GM18868 (cell line): ENCODE data around the gene MED13L.

Experiments used
- ATAC-seq: cut with Tn5 transposase; IDR thresholded peaks from one replicate; pipeline ENCODE4 v1.9.1; 2021; ENCODE audit warnings: mild to moderate bottlenecking, moderate library complexity; ENCODE audit not compliant: unreplicated experiment

Gene MED13L

DNA sequence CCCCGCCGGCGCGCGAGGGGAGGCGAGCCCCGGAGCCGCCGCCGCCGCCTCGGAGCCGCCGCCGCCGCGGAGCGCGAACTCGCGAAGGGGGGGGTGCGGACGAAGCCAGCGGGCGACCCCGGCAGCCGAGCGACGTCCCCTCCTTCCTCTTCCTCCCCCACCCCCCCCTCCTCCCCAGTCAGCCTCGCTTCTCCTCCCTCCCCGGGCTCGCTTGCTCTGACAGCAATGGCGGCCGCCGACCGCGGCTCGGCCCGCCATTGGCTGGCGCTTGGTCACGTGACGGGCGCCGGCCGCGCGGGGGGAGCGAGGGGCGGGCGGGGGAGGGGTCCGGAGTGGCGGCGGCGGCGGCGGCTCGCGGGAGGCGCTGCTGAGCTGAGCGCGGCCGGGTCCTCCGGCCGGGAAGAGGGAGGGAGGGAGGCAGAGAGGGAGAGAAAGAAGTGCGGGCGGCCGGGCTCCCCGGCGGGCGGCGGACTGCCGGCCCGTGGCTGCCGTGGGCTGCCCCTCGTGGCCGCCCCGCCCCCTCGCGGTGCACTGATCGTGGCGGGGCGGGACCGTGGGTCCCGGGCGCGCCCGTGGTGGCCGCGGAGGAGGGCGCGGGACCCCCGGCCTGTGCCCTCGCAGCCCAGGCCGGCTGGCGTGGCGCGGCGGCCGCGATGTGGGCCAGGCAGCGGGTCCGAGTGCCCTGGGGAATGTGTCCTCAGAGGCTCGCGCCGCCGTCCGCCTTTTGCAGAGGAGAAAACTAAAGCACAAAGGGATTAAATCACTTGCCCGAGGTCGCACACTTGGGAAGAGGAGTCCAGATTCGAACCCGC is at the start of gene MED13L:
Gene MED13L, minus strand, starts transcription at position 227 of the 812 bp plus-strand sequence. CDS start 562 bp downstream, outside the sequence.
- peak; percentile 86 for ATAC-seq

DNA sequence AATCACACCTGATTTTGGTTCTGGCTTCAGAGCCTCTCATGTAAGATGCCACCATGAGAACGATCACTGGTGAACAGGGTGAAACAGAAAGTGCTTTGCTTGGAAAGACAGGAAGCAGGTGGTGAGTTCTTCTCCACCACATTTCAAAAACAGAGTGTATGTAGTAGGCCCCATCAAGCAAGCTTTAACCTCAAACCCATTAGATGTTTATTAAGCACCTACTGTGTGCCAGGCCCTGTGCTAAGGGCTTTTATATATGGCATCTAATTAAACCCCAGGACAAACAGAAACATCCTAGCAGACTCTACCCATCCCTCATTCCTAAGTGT is 47.8 kb upstream of the MED13L start:
- peak; percentile 70 for ATAC-seq

DNA sequence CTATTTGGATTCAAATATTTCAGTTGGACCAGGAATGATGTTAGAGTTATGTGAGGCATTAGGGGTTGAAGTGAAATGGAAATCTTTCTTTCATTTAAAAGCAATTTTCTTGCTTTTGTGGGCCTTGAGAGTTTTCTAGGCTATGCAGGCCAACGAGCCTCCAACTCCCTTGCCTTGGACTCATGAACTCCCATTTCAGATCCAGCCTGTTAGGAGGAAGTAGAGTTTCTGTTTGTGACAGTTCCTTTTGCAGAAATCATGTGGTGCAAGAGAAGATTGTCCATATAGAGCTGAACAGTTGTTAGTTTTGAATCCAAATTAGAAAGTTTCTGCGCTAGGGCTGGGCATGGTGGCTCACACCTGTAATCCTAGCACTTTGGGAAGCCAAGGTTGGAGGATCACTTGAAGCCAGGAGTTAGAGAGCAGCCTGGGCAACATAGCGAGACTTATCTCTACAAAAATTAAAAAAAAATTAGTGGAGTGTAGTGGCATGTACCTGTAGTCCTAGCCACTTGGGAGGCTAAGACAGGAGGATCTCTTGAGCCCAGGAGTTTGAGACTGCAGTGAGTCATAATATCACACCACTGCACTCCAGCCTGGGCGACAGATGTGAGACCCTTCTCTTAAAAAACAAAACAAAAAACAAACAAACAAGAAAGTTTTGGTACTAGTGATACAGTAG is 47.3 kb upstream of the MED13L start:
- no peak for ATAC-seq

- no peak for ATAC-seq
These were observed 46.2 kb upstream of the MED13L start for GRCh38 chr12:116323406-116324386.

- no peak for ATAC-seq
These were observed 44.4 kb upstream of the MED13L start for GRCh38 chr12:116321913-116322312.

- no peak for ATAC-seq
These were observed 43.3 kb upstream of the MED13L start for GRCh38 chr12:116320791-116321217.

GRCh38 chr12:116319898-116320621 is 42.6 kb upstream of the MED13L start:
- ATAC-seq = no peak

- no peak for ATAC-seq
These were observed 41.9 kb upstream of the MED13L start for GRCh38 chr12:116319233-116319897.

GRCh38 chr12:116318576-116319232 is 41.2 kb upstream of the MED13L start:
- no peak for ATAC-seq

DNA sequence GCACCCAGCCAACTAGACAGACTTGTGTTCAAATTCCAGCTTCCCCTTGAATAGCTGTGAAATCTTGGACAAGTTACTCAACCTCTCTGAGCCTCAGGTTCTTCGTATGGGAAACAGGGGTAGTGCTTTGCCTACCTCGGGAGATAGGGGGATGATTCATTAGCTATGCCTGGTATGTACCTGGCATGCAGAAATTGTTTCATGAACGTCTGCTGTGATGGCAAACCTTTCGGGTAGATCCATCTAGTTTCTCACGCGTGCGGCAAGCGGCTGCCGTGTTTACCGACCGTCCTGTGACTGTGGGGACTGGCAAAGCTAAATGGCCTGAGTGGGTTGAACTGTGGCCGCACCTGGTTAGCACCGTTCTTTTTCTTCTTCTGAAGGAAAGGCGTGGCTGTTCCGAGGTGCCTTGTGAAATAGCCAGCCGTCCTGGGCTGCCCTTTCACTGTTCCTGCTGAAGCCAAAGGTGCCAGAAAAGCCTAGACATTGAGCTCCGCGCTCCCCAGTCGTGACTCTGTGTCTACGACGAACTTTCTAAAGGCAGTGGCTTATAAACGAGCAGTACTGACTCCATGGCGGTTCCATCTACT is 40.6 kb upstream of the MED13L start:
- no peak for ATAC-seq

- no peak for ATAC-seq
These were observed 39.6 kb upstream of the MED13L start for GRCh38 chr12:116317139-116317538.

GRCh38 chr12:116314477-116314876 is 37.0 kb upstream of the MED13L start:
- ATAC-seq = no peak

GRCh38 chr12:116313194-116313927 is 35.9 kb upstream of the MED13L start:
- ATAC-seq = no peak

DNA sequence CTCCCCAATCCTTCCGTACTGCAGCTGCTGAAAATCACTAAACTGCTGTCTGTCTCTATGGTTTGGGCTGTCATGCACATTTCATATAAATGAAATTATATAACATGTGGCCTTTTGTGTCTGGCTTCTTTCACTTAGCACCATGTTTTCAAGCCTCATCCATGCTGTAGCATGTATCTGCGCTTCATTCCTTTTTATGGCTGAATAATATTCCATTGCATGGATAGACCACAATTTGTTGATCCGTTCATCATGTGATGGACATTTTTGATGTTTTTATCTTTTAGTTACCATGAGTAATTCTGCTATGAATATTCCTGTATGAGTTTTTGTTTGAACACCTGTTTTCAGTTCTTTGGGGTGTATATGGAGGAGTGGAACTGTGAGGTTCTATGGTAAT is 32.6 kb upstream of the MED13L start:
- ATAC-seq = no peak

DNA sequence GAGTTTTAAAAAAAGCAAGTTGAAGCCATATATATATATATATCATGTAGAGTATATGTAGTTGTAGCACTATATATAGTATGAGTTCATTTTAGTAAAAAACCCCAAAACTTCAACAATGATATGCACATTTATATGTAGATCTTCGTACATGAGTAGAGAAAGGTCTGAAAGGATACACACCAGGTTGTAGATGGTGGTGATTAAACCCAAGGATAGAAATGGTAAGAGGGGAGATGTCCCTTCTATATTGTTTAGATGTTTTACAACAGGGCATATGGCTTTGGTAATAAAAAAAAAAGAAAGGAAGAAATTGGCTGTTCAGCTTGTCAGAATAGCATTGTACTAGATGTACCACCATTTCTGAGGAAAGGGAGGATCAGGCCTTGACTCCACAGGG is 31.9 kb upstream of the MED13L start:
- ATAC-seq = no peak

DNA sequence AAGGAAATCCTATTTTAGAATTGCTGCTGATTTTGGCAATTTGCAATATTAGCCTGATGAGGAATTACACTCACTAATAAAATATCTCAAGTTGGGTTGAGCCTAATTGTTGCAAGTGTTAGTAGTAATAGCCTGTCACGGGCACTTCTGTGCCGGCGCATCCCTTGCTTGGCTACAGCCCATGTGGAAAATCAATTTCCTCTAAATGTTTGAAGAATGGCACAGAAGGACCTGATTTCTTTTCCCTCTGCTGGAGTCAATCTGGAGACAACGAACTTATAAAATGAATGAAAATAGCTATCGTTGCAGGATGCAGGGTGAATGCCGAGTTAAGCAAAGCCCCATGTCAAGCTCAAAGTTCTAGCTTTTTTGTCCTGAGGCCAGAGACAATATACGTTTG is 31.2 kb upstream of the MED13L start:
- ATAC-seq = no peak

GRCh38 chr12:116306968-116307367 is 29.5 kb upstream of the MED13L start:
- no peak for ATAC-seq

- no peak for ATAC-seq
These were observed 29.0 kb upstream of the MED13L start for GRCh38 chr12:116306506-116306905.
